Measurements from ENCODE around the gene SH2D1B.

Gene SH2D1B

DNA sequence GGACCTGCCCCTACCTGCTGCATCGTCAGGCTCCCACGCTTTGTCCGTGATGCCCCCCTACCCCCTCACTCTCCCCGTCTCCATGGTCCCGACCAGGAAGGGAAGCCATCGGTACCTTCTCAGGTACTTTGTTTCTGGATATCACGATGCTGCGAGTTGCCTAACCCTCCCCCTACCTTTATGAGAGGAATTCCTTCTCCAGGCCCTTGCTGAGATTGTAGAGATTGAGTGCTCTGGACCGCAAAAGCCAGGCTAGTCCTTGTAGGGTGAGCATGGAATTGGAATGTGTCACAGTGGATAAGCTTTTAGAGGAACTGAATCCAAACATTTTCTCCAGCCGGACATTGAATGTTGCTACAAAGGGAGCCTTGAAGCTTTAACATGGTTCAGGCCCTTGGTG is 44.2 kb downstream of the SH2D1B start:
- Histone ChIP-seq H3K27me3 (ENCODE audit: insufficient read depth, poor library complexity, severe bottlenecking) (no peaks in the 10 kb centered on the region), H3K27ac (replicated peaks) (no peak overlapping the region), H3K4me3 (replicated peaks; ENCODE audit: insufficient read depth, low read length) (no peak overlapping the region)
- TF ChIP-seq POLR2AphosphoS5 (IDR thresholded peaks at IDR 0.05; ENCODE audit: low read depth) (no peak), REST (IDR thresholded peaks at IDR 0.05; ENCODE audit: insufficient replicate concordance, low read depth) (no peak), GABPA (IDR thresholded peaks at IDR 0.05; ENCODE audit: low read depth) (no peak)
- no peak for DNase-seq (ENCODE audit: low read depth in 1 of 2, low spot score in 1 of 2)

- no peak for DNase-seq (ENCODE audit: low read depth in 1 of 2, low spot score in 1 of 2)
- TF ChIP-seq POLR2AphosphoS5 (IDR thresholded peaks at IDR 0.05; ENCODE audit: low read depth) (no peak), REST (IDR thresholded peaks at IDR 0.05; ENCODE audit: insufficient replicate concordance, low read depth) (no peak), GABPA (IDR thresholded peaks at IDR 0.05; ENCODE audit: low read depth) (no peak), SPI1 (IDR thresholded peaks at IDR 0.05; ENCODE audit: borderline replicate concordance, low read depth) (no peak)
- TF ChIP-seq, protein P1, sequence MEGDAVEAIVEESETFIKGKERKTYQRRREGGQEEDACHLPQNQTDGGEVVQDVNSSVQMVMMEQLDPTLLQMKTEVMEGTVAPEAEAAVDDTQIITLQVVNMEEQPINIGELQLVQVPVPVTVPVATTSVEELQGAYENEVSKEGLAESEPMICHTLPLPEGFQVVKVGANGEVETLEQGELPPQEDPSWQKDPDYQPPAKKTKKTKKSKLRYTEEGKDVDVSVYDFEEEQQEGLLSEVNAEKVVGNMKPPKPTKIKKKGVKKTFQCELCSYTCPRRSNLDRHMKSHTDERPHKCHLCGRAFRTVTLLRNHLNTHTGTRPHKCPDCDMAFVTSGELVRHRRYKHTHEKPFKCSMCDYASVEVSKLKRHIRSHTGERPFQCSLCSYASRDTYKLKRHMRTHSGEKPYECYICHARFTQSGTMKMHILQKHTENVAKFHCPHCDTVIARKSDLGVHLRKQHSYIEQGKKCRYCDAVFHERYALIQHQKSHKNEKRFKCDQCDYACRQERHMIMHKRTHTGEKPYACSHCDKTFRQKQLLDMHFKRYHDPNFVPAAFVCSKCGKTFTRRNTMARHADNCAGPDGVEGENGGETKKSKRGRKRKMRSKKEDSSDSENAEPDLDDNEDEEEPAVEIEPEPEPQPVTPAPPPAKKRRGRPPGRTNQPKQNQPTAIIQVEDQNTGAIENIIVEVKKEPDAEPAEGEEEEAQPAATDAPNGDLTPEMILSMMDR (IDR thresholded peaks at IDR 0.05; ENCODE audit: insufficient read depth, low read length), result no peak
- Histone ChIP-seq H3K4me3 (replicated peaks; ENCODE audit: insufficient read depth, low read length) (no peak overlapping the region), H3K27ac (replicated peaks) (no peak overlapping the region), H3K27me3 (ENCODE audit: insufficient read depth, poor library complexity, severe bottlenecking) (peaks cover 3% of the 10 kb centered on the region)
These were observed 44.9 kb downstream of the SH2D1B start for GRCh38 chr1:162367073-162367472.

GRCh38 chr1:162366671-162367070 is 45.3 kb downstream of the SH2D1B start:
- H3K27me3 ChIP-seq (ENCODE audit: insufficient read depth, poor library complexity, severe bottlenecking), result peaks cover 3% of the 10 kb centered on the region
- no peak overlapping the region for H3K27ac ChIP-seq (replicated peaks)
- TF ChIP-seq, protein P1 (IDR thresholded peaks at IDR 0.05; ENCODE audit: insufficient read depth, low read length), result no peak
- TF ChIP-seq REST (IDR thresholded peaks at IDR 0.05; ENCODE audit: insufficient replicate concordance, low read depth), result no peak
- no peak for TF ChIP-seq SPI1 (IDR thresholded peaks at IDR 0.05; ENCODE audit: borderline replicate concordance, low read depth)
- TF ChIP-seq POLR2AphosphoS5 (IDR thresholded peaks at IDR 0.05; ENCODE audit: low read depth), result no peak
- no peak for TF ChIP-seq GABPA (IDR thresholded peaks at IDR 0.05; ENCODE audit: low read depth)
- H3K4me3 ChIP-seq (replicated peaks; ENCODE audit: insufficient read depth, low read length), result no peak overlapping the region
- no peak for DNase-seq (ENCODE audit: low read depth in 1 of 2, low spot score in 1 of 2)

- no peak for DNase-seq (ENCODE audit: low read depth in 1 of 2, low spot score in 1 of 2)
- H3K27ac ChIP-seq (replicated peaks), result no peak overlapping the region
- TF ChIP-seq REST (IDR thresholded peaks at IDR 0.05; ENCODE audit: insufficient replicate concordance, low read depth) (no peak), GABPA (IDR thresholded peaks at IDR 0.05; ENCODE audit: low read depth) (no peak), POLR2AphosphoS5 (IDR thresholded peaks at IDR 0.05; ENCODE audit: low read depth) (no peak), SPI1 (IDR thresholded peaks at IDR 0.05; ENCODE audit: borderline replicate concordance, low read depth) (no peak)
- TF ChIP-seq, protein P1 (IDR thresholded peaks at IDR 0.05; ENCODE audit: insufficient read depth, low read length), result no peak
- H3K4me3 ChIP-seq (replicated peaks; ENCODE audit: insufficient read depth, low read length), result no peak overlapping the region
- peaks cover 3% of the 10 kb centered on the region for H3K27me3 ChIP-seq (ENCODE audit: insufficient read depth, poor library complexity, severe bottlenecking)
These were observed 45.8 kb downstream of the SH2D1B start for GRCh38 chr1:162366149-162366548.
